ENCODE results near the gene MRPS33.

Gene MRPS33

GRCh38 chr7:141014524-141015395 lies at the start of gene MRPS33 (continued):
- TF ChIP-seq ZSCAN18 (tag by site-specific recombination; IDR thresholded peaks at IDR 0.05) (no peak), ZNF677 (tag by site-specific recombination; IDR thresholded peaks at IDR 0.05) (no peak), ZNF10 (tag by site-specific recombination; IDR thresholded peaks at IDR 0.05) (peak; percentile 50; the same call in 1 of the 2 replicates), ZNF549 (tag by site-specific recombination; IDR thresholded peaks at IDR 0.05) (no peak), ZNF366 (tag by site-specific recombination; conservative IDR thresholded peaks at IDR 0.05) (0 out of 2 replicates have a peak, but pooled peaks have one; percentile 4), ZNF585B (tag by site-specific recombination; IDR thresholded peaks at IDR 0.05) (no peak), ZXDB (tag by site-specific recombination; IDR thresholded peaks at IDR 0.05) (peak; percentile 93), GLI4 (tag by site-specific recombination; IDR thresholded peaks at IDR 0.05) (peak; percentile 57; the same call in 1 of the 2 replicates), ZNF830 (tag by site-specific recombination; IDR thresholded peaks at IDR 0.05; ENCODE audit: low read depth) (no peak), ZNF664 (tag by site-specific recombination; IDR thresholded peaks at IDR 0.05) (0 out of 2 replicates have a peak, but pooled peaks have one; percentile 15), ZNF558 (tag by site-specific recombination; IDR thresholded peaks at IDR 0.05) (no peak), ZNF658 (tag by site-specific recombination; IDR thresholded peaks at IDR 0.05) (no peak), ZNF302 (tag by site-specific recombination; IDR thresholded peaks at IDR 0.05; ENCODE audit: low read depth) (no peak), ZNF175 (tag by site-specific recombination; IDR thresholded peaks at IDR 0.05) (no peak), ZNF600 (tag by site-specific recombination; IDR thresholded peaks at IDR 0.05) (peak; percentile 41), ZSCAN4 (tag by site-specific recombination; IDR thresholded peaks at IDR 0.05) (0 out of 2 replicates have a peak, but pooled peaks have one; percentile 23), GLIS2 (tag by site-specific recombination; IDR thresholded peaks at IDR 0.05) (peak; percentile 80), ZNF19 (tag by site-specific recombination; IDR thresholded peaks at IDR 0.05; ENCODE audit: low read depth) (no peak), ZNF423 (tag by site-specific recombination; IDR thresholded peaks at IDR 0.05) (no peak), ZNF513 (tag by site-specific recombination; IDR thresholded peaks at IDR 0.05) (peak; percentile 68), AEBP2 (tag by site-specific recombination; IDR thresholded peaks at IDR 0.05; ENCODE audit: borderline replicate concordance) (no peak), KLF1 (tag by site-specific recombination; IDR thresholded peaks at IDR 0.05) (no peak; the same call in 1 of the 2 replicates), SP2 (tag by site-specific recombination; IDR thresholded peaks at IDR 0.05) (peak; percentile 84), ZBTB20 (tag by site-specific recombination; IDR thresholded peaks at IDR 0.05) (peak; percentile 55; the same call in 1 of the 2 replicates), CTCF (tag by site-specific recombination; IDR thresholded peaks at IDR 0.05) (peak; percentile 98), ZNF561 (tag by site-specific recombination; IDR thresholded peaks at IDR 0.05; ENCODE audit: borderline replicate concordance) (peak; percentile 77; the same call in 1 of the 2 replicates), HOXC10 (CRISPR knock-in tag; IDR thresholded peaks at IDR 0.05) (no peak), YY2 (tag by site-specific recombination; IDR thresholded peaks at IDR 0.05) (0 out of 2 replicates have a peak, but pooled peaks have one; percentile 16), KLF10 (tag by site-specific recombination; IDR thresholded peaks at IDR 0.05) (no peak), ZNF248 (tag by site-specific recombination; IDR thresholded peaks at IDR 0.05) (no peak), ZNF292 (tag by site-specific recombination; IDR thresholded peaks at IDR 0.05; ENCODE audit: borderline replicate concordance, low read depth) (no peak), ZNF704 (tag by site-specific recombination; IDR thresholded peaks at IDR 0.05) (no peak)
